Peyer's patch (tissue), 4 donors: Measurements from ENCODE around the gene FBLN7.

Source experiments
- CTCF ChIP-seq, 6 experiments: fragments of 450-650 bp in 4 of 6; fragments of 200-600 bp in 2 of 6; sonication (generic) in 1 of 6; IDR thresholded peaks; one replicate each; pipeline ENCODE4 v1.5.1; 2017 to 2019; ENCODE audit warnings: antibody characterized with exemption in 6 of 6, mild to moderate bottlenecking in 3 of 6, moderate library complexity in 1 of 6
- POLR2A ChIP-seq, 2 donors: fragments of 450-650 bp; IDR thresholded peaks; one replicate each; pipeline ENCODE4 v1.5.1; 2017; ENCODE audit warnings: antibody characterized with exemption in 2 of 2, mild to moderate bottlenecking in 2 of 2, moderate library complexity in 2 of 2

- TF ChIP-seq CTCF (IDR thresholded peaks at IDR 0.05): no peak
- TF ChIP-seq POLR2A (IDR thresholded peaks at IDR 0.05): no peak
These were observed 82.6 kb downstream of the FBLN7 start for GRCh38 chr2:112220831-112221230.
